Measurements from ENCODE around the gene CCNL2. TPM values are rescaled to one million over a fixed set of nuclear protein-coding genes. Genes with fewer than 3 reads are reported as not detected.
A peak's percentile ranks its signal among the peaks of the same experiment; 100 is the strongest.
"Not testable (repeated sequence)": the region's sequence is repeated elsewhere in the genome, so short reads cannot be mapped to it uniquely, and the experiment has no call there.

Gene CCNL2
- total RNA-seq, 1 donor from 2014 or later: 261 TPM

DNA sequence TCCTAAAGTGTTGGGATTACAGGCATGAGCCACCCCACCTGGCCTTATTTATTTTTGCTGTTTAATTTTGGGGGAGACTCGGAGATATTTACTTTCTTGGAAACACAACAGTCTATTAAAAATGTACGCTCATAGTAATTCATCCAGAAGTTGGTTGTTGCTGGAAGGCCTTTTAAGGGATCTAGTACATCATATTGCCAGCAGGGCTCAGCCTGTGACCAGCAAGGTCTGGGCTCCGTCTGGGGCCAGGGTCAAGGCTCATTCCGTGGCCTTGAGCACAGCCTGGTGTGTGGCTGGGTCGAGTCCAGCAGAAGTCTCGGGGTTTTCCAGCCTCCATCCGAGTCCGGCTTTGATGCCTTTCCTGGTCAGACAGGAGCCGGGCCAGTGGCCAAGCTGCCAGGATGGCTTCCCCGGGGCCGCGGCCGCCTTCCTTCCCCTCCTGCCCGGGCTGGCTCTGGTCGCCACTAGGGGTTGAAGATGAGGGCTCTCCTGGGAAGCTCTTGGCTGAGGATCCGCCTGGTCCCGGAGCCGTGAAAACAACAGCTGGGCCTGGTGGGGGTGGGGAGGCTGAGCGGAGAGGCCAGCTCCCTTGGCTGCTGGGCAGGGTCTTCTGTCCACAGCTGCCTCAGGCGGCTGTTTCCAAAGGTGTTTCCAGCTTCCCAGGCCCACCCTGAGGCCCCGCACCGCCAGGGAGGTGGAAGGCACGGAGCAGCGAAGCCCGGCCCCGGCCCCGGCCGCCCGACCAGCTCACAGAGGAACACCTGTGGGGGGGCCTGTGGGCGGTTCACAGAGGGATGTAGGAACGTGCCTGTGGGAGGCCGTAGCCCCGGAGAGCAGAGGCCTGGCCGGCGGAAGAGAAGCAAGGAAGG is 31.2 kb upstream of the CCNL2 start:
- H3K4me1 Mint-ChIP-seq: peaks cover 39% of the 10 kb centered on the region
- TF ChIP-seq, protein P1, sequence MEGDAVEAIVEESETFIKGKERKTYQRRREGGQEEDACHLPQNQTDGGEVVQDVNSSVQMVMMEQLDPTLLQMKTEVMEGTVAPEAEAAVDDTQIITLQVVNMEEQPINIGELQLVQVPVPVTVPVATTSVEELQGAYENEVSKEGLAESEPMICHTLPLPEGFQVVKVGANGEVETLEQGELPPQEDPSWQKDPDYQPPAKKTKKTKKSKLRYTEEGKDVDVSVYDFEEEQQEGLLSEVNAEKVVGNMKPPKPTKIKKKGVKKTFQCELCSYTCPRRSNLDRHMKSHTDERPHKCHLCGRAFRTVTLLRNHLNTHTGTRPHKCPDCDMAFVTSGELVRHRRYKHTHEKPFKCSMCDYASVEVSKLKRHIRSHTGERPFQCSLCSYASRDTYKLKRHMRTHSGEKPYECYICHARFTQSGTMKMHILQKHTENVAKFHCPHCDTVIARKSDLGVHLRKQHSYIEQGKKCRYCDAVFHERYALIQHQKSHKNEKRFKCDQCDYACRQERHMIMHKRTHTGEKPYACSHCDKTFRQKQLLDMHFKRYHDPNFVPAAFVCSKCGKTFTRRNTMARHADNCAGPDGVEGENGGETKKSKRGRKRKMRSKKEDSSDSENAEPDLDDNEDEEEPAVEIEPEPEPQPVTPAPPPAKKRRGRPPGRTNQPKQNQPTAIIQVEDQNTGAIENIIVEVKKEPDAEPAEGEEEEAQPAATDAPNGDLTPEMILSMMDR (conservative IDR thresholded peaks at IDR 0.05): no peak
- no peak overlapping the region for H3K27ac Mint-ChIP-seq (ENCODE audit: unreplicated experiment)
- DNase-seq (ENCODE audit: low read depth, low spot score): no peak
- no peaks in the 10 kb centered on the region for H3K36me3 Mint-ChIP-seq (ENCODE audit: low read depth)
- peak overlapping the region; percentile 61 for H3K4me3 Mint-ChIP-seq
- peaks cover 29% of the 10 kb centered on the region for H3K27me3 Mint-ChIP-seq (ENCODE audit: low read depth)
- no peaks in the 10 kb centered on the region for H3K9me3 Mint-ChIP-seq

DNA sequence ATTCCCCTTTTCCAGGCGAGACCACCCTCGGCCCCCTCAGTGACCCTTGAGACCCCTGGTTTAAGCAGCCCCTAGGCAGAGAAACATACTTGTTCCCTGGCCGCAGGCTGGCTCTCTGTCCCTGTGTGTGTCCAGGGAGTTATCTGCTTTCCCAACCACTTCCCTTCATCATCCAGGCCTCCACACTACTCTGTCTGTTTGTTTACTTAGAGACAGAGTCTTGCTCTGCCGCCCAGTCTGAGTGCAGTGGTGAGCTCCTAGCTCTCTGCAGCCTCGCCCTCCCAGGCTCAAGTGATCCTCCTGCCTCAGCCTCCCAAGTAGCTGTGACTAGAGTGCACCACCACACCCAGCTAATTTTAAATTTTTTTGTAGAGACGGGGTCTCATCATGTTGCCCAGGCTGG is 30.5 kb upstream of the CCNL2 start:
- H3K27me3 Mint-ChIP-seq (ENCODE audit: low read depth): peaks cover 29% of the 10 kb centered on the region
- TF ChIP-seq, protein P1 (conservative IDR thresholded peaks at IDR 0.05): no peak
- H3K36me3 Mint-ChIP-seq (ENCODE audit: low read depth): no peaks in the 10 kb centered on the region
- no peak for DNase-seq (ENCODE audit: low read depth, low spot score)
- H3K9me3 Mint-ChIP-seq: no peaks in the 10 kb centered on the region
- H3K27ac Mint-ChIP-seq (ENCODE audit: unreplicated experiment): no peak overlapping the region
- peaks cover 38% of the 10 kb centered on the region for H3K4me1 Mint-ChIP-seq
- peak overlapping the region; percentile 61 for H3K4me3 Mint-ChIP-seq

DNA sequence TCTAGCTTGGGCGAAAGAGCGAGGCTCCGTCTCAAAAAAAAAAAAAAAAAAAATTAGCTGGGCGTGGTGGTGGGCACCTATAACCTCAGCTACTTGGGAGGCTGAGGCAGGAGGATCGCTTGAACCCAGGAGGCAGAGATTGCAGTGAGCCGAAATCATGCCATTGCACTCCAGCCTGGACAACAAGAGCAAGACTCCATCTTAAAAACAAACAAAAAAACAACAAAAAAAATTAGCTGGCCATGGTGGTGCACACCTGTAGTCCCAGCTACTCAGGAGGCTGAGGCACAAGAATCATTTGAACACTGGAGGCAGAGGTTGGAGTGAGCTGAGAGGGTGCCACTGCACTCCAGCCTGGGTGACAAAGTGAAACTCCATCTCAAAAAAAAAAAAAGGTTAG is 29.8 kb upstream of the CCNL2 start:
- not testable (repeated sequence) for H3K4me3 Mint-ChIP-seq; H3K36me3 Mint-ChIP-seq (ENCODE audit: low read depth); H3K9me3 Mint-ChIP-seq; DNase-seq (ENCODE audit: low read depth, low spot score); H3K27ac Mint-ChIP-seq (ENCODE audit: unreplicated experiment)
- Mint-ChIP-seq H3K27me3 (ENCODE audit: low read depth) (peaks cover 30% of the 10 kb centered on the region), H3K4me1 (peaks cover 40% of the 10 kb centered on the region)

DNA sequence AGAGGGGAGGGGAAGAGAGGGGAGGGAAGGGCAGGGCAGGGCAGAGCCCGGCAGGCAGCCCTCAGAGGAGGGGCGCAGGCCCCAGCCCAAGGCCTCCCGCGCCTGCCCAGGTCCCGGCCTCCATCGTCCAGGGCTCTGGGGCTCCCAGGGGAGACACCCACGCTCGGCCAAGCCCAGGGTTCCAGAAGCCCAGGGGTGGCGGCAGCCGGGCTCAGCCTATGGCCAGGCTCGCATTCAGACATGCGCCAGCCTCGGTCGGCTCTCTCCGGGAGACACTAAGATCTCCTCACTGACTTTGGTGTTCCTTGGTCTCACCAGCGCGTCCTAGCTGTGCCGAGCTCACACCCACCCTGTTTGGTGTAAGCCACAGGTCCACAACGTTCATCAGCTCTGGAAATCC is 29.0 kb upstream of the CCNL2 start:
- no peaks in the 10 kb centered on the region for H3K9me3 Mint-ChIP-seq
- DNase-seq (ENCODE audit: low read depth, low spot score): no peak
- H3K27ac Mint-ChIP-seq (ENCODE audit: unreplicated experiment): no peak overlapping the region
- peaks cover 40% of the 10 kb centered on the region for H3K4me1 Mint-ChIP-seq
- peaks cover 30% of the 10 kb centered on the region for H3K27me3 Mint-ChIP-seq (ENCODE audit: low read depth)
- H3K36me3 Mint-ChIP-seq (ENCODE audit: low read depth): no peaks in the 10 kb centered on the region
- TF ChIP-seq, protein P1 (conservative IDR thresholded peaks at IDR 0.05): no peak
- peak overlapping the region; percentile 63 for H3K4me3 Mint-ChIP-seq

DNA sequence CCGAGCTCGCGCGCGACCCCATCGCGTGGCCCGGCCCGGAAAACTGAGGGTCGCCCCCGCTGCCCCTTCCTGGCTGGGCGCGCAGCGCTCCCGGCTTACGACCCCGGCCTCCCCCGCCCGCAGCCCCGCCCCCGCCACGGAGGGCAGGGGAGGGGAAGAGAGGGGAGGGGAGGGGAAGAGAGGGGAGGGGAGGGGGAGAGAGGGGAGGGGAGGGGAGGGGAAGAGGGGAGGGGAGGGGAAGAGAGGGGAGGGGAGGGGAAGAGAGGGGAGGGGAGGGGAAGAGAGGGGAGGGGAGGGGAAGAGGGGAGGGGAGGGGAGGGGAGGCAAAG is 28.6 kb upstream of the CCNL2 start:
- no peaks in the 10 kb centered on the region for H3K9me3 Mint-ChIP-seq
- peaks cover 40% of the 10 kb centered on the region for H3K4me1 Mint-ChIP-seq
- H3K27me3 Mint-ChIP-seq (ENCODE audit: low read depth): peaks cover 28% of the 10 kb centered on the region
- TF ChIP-seq, protein P1 (conservative IDR thresholded peaks at IDR 0.05): no peak
- no peaks in the 10 kb centered on the region for H3K36me3 Mint-ChIP-seq (ENCODE audit: low read depth)
- no peak overlapping the region for H3K27ac Mint-ChIP-seq (ENCODE audit: unreplicated experiment)
- no peak overlapping the region for H3K4me3 Mint-ChIP-seq
- DNase-seq (ENCODE audit: low read depth, low spot score): no peak

DNA sequence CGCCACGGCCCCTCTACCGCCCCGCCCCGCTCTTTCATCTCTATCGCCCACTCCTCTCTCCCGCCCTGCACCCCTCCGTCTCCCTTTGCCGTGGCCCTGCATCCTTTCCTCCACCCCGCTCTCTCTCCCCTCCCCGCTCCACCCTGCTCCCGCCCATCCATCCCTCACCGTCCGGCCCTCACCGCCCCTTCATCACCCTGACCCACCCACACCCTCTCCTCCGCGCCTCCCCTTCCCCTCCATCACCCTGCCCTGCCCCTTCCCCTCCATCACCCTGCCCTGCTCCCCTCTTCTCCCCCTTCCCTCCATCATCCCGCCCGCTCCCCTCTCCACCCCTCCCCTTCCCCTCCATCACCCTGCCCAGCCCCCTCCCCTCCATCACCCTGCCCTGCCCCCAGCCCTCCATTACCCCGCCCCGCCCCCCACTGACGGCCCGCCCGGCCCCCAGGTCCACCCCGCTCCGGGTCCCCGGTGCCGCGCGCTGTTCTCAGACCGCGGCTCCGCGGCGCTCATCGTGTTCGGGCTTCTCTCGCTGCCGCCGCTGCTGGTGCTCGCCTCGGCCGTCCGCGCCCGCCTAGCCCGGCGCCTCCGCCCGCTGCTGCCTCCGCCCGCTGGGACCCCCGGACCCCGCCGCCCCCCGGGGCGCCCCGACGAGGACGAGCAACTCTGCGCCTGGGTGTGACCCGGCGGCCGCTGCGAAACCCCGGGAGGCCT is 28.1 kb upstream of the CCNL2 start:
- H3K36me3 Mint-ChIP-seq (ENCODE audit: low read depth): no peaks in the 10 kb centered on the region
- H3K4me1 Mint-ChIP-seq: peaks cover 42% of the 10 kb centered on the region
- H3K9me3 Mint-ChIP-seq: no peaks in the 10 kb centered on the region
- H3K27ac Mint-ChIP-seq (ENCODE audit: unreplicated experiment): no peak overlapping the region
- TF ChIP-seq, protein P1 (conservative IDR thresholded peaks at IDR 0.05): no peak
- no peak for DNase-seq (ENCODE audit: low read depth, low spot score)
- H3K4me3 Mint-ChIP-seq: no peak overlapping the region
- H3K27me3 Mint-ChIP-seq (ENCODE audit: low read depth): peaks cover 27% of the 10 kb centered on the region

Data from neural crest cell (in vitro differentiated cells).